GM23338 (cell line): ENCODE data around the gene OVOL3. TPM values are rescaled to one million over a fixed set of nuclear protein-coding genes. Genes with fewer than 3 reads are reported as not detected.
A peak's percentile ranks its signal among the peaks of the same experiment; 100 is the strongest.

ENCODE experiments used
- ATAC-seq: fragments of 200-7000 bp; cut with Tn5 transposase; 3 replicates; pipeline ENCODE4 v1.9.1; 2020
- DNase-seq: peaks from one replicate; pipeline ENCODE4 v3.0.0-alpha.2; 2015; ENCODE audit warnings: low spot score
- H2AFZ ChIP-seq: fragments of 200-600 bp; sonication (generic); 2 replicates; pipeline ENCODE4 v1.8.0; 2016; ENCODE audit warnings: antibody characterized with exemption, mild to moderate bottlenecking, moderate library complexity
- H3F3A ChIP-seq: fragments of 200-600 bp; sonication (generic); replicated peaks from 2 replicates; pipeline ENCODE4 v1.8.0; 2017; ENCODE audit warnings: antibody characterized with exemption, mixed run types, low read depth
- H3K27ac ChIP-seq: fragments of 200-600 bp; sonication (generic); 2 replicates; pipeline ENCODE4 v1.6.1; 2016; ENCODE audit warnings: low read depth
- H3K27me3 ChIP-seq: fragments of 200-600 bp; sonication (generic); 2 replicates; pipeline ENCODE4 v1.8.0; 2016; ENCODE audit warnings: mild to moderate bottlenecking, mixed run types, moderate library complexity; ENCODE audit not compliant: insufficient read depth
- H3K36me3 ChIP-seq: fragments of 200-600 bp; sonication (generic); 2 replicates; pipeline ENCODE4 v1.8.0; 2016; ENCODE audit warnings: mild to moderate bottlenecking; ENCODE audit not compliant: insufficient read depth
- H3K4me1 ChIP-seq: fragments of 200-600 bp; sonication (generic); 2 replicates; pipeline ENCODE4 v1.8.0; 2016; ENCODE audit warnings: mild to moderate bottlenecking, moderate library complexity; ENCODE audit not compliant: insufficient read depth
- H3K4me2 ChIP-seq: fragments of 200-600 bp; sonication (generic); 2 replicates; pipeline ENCODE4 v1.7.1; 2017; ENCODE audit warnings: mixed run types
- H3K4me3 ChIP-seq: fragments of 200-600 bp; sonication (generic); 2 replicates; pipeline ENCODE4 v1.6.1; 2016; ENCODE audit warnings: mixed run types
- H3K79me2 ChIP-seq: fragments of 200-600 bp; sonication (generic); replicated peaks from 2 replicates; pipeline ENCODE4 v1.8.0; 2017; ENCODE audit warnings: mild to moderate bottlenecking; ENCODE audit not compliant: insufficient read depth
- H3K9me2 ChIP-seq: fragments of 200-600 bp; sonication (generic); 2 replicates; pipeline ENCODE4 v1.8.0; 2017; ENCODE audit not compliant: insufficient read depth
- H4K20me1 ChIP-seq: fragments of 200-600 bp; sonication (generic); replicated peaks from 2 replicates; pipeline ENCODE4 v1.8.0; 2017; ENCODE audit warnings: mild to moderate bottlenecking; ENCODE audit not compliant: insufficient read depth
- H3K27ac Mint-ChIP-seq: 2 replicates; pipeline ENCODE4 v1.8.0; 2020; ENCODE audit warnings: inconsistent platforms, mild to moderate bottlenecking, moderate library complexity, mixed read lengths
- H3K27me3 Mint-ChIP-seq: 3 replicates; pipeline ENCODE4 v1.8.0; 2022; ENCODE audit warnings: low read depth, mild to moderate bottlenecking, moderate library complexity, mixed read lengths, inconsistent platforms; ENCODE audit not compliant: insufficient read depth, poor library complexity
- H3K36me3 Mint-ChIP-seq: 3 replicates; pipeline ENCODE4 v1.8.0; 2021; ENCODE audit warnings: low read depth, mild to moderate bottlenecking, inconsistent platforms, moderate library complexity, mixed read lengths
- H3K4me1 Mint-ChIP-seq: 3 replicates; pipeline ENCODE4 v1.8.0; 2020; ENCODE audit warnings: mild to moderate bottlenecking, inconsistent platforms, mixed read lengths
- H3K4me3 Mint-ChIP-seq: 3 replicates; pipeline ENCODE4 v1.8.0; 2021; ENCODE audit warnings: moderate library complexity, mild to moderate bottlenecking, inconsistent platforms, mixed read lengths
- H3K9me3 Mint-ChIP-seq: 3 replicates; pipeline ENCODE4 v1.8.0; 2020; ENCODE audit warnings: moderate library complexity, mild to moderate bottlenecking, inconsistent platforms, mixed read lengths
- CREB1 ChIP-seq: fragments of 250-450 bp; sonication (Bioruptor Pico); IDR thresholded peaks from 2 replicates; pipeline ENCODE4 v1.5.0; 2020; ENCODE audit warnings: low read depth, mild to moderate bottlenecking, moderate library complexity
- CTCF ChIP-seq, 2 experiments: fragments of 200-600 bp in 1 of 2; sonication (generic) in 1 of 2; conservative IDR thresholded peaks; 2 replicates each; pipeline versions ENCODE4 v1.5.1 to v1.6.1; 2016 to 2017; ENCODE audit warnings: antibody characterized with exemption in 2 of 2, low read depth in 2 of 2, mild to moderate bottlenecking in 2 of 2, moderate library complexity in 1 of 2
- EZH2 ChIP-seq: fragments of 200-600 bp; sonication (generic); IDR thresholded peaks from one replicate; pipeline ENCODE4 v1.8.0; 2017; ENCODE audit warnings: antibody characterized with exemption, mild to moderate bottlenecking, low read depth; ENCODE audit not compliant: unreplicated experiment
- EZH2phosphoT487 ChIP-seq: fragments of 200-600 bp; sonication (generic); IDR thresholded peaks from one replicate; pipeline ENCODE4 v1.8.1; 2018; ENCODE audit warnings: antibody characterized with exemption; ENCODE audit not compliant: unreplicated experiment
- JUNB ChIP-seq: IDR thresholded peaks from one replicate; pipeline ENCODE4 v1.6.1; 2016; ENCODE audit warnings: antibody characterized with exemption; ENCODE audit not compliant: unreplicated experiment
- NANOG ChIP-seq: IDR thresholded peaks from 2 replicates; pipeline ENCODE4 v1.6.1; 2016; ENCODE audit warnings: antibody characterized with exemption, borderline replicate concordance
- POLR2AphosphoS5 ChIP-seq: IDR thresholded peaks from 2 replicates; pipeline ENCODE4 v1.6.1; 2016; ENCODE audit warnings: antibody characterized with exemption, low read depth
- STAT1 ChIP-seq: IDR thresholded peaks from one replicate; pipeline ENCODE4 v1.6.1; 2016; ENCODE audit warnings: antibody characterized with exemption; ENCODE audit not compliant: unreplicated experiment
- ZNF114 ChIP-seq: fragments of 250-450 bp; sonication (Bioruptor Pico); IDR thresholded peaks from 2 replicates; pipeline ENCODE4 v1.5.0; 2020; ENCODE audit warnings: mild to moderate bottlenecking, moderate library complexity
- ZNF331 ChIP-seq: fragments of 250-450 bp; sonication (Bioruptor Pico); IDR thresholded peaks from 2 replicates; pipeline ENCODE4 v1.5.0; 2020; ENCODE audit warnings: low read depth, mild to moderate bottlenecking, moderate library complexity
- polyA plus RNA-seq: library from polyadenylated mRNA; unstranded; fragments of >200 nt; fragmentation: Nextera tagmentation; extraction: Ambion mirVana; gene quantifications from 2 replicates; pipeline ENCODE4 v1.2.1, GENCODE V29; 2016
- total RNA-seq: library from RNA; depleted of rRNA; stranded (reverse); fragments of >200 nt; shearing (Covaris generic); gene quantifications from 2 replicates; pipeline ENCODE4 v1.2.3, GENCODE V29; 2014
- TF ChIP-seq, protein P1 (sequence below): fragments of 250-450 bp; sonication (Bioruptor Pico); IDR thresholded peaks from 2 replicates; pipeline ENCODE4 v1.5.0; 2020; ENCODE audit warnings: mild to moderate bottlenecking, moderate library complexity
- TF ChIP-seq, protein P2 (sequence below): IDR thresholded peaks from 2 replicates; pipeline ENCODE4 v1.6.1; 2016; ENCODE audit warnings: antibody characterized with exemption

Gene OVOL3
- total and polyA plus RNA-seq, 2 experiments from 2014 or later = not detected

DNA sequence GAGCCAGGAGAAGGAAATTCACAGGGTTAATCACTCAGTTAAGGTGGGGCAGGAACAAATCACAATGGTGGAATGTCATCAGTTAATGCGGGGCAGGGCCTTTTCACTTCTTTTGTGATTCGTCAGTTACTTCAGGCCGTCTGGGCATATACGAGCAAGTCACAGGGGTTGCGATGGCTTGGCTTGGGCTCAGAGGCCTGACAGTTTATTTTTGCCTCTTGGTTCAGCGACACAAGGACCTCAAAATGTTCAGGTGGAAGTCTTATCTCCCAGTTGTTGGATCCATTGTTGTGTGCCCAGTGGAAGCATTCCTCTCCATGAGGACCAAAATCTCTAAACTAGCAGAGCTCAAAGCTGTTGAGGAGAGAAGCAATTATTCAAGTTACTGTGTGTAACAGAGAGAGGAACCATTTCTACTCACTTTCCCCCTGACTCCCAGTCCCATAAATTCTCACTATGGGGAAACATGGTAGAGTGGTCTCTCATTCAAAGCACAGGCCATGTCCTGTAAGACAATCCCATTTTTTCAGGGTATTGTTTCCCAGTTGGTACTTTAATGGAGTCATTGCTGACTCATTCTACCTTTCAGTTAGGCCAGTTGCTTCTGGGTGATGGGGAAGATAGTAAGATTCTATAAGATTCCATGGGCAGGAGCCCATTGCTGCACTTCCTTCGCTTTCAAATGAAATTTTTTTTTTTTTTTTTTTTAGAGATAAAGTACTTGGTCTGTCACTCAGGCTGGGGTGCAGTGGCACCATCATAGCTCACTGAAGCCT is 50.1 kb downstream of the OVOL3 start:
- peaks cover 43% of the 10 kb centered on the region for H3K4me1 Mint-ChIP-seq
- peak overlapping the region; percentile 55 for H3K4me2 ChIP-seq
- H3K4me3 ChIP-seq = peak overlapping the region; percentile 45; the same call in 1 of the 2 replicates
- peak overlapping the region; percentile 85 for H3K27ac ChIP-seq
- H3K27me3 ChIP-seq = no peaks in the 10 kb centered on the region
- H2AFZ ChIP-seq = no peak overlapping the region
- peak overlapping the region; percentile 31 for H3K4me3 Mint-ChIP-seq
- H3K9me2 ChIP-seq = no peaks in the 10 kb centered on the region
- peaks cover 5% of the 10 kb centered on the region for H3K36me3 Mint-ChIP-seq
- no peaks in the 10 kb centered on the region for H3K36me3 ChIP-seq
- H3F3A ChIP-seq = no peaks in the 10 kb centered on the region
- H3K27me3 Mint-ChIP-seq = peaks cover 4% of the 10 kb centered on the region
- no peaks in the 10 kb centered on the region for H3K79me2 ChIP-seq
- peak overlapping the region; percentile 91 for H3K27ac Mint-ChIP-seq
- DNase-seq (peak; percentile 57), ATAC-seq (peak; percentile 41)
- H3K4me1 ChIP-seq = peaks cover 32% of the 10 kb centered on the region; the same call in 1 of the 2 replicates
- TF ChIP-seq CTCF (conservative IDR thresholded peaks at IDR 0.05; ENCODE audit: low read depth in 2 of 2) = no peak
- TF ChIP-seq, protein P1, sequence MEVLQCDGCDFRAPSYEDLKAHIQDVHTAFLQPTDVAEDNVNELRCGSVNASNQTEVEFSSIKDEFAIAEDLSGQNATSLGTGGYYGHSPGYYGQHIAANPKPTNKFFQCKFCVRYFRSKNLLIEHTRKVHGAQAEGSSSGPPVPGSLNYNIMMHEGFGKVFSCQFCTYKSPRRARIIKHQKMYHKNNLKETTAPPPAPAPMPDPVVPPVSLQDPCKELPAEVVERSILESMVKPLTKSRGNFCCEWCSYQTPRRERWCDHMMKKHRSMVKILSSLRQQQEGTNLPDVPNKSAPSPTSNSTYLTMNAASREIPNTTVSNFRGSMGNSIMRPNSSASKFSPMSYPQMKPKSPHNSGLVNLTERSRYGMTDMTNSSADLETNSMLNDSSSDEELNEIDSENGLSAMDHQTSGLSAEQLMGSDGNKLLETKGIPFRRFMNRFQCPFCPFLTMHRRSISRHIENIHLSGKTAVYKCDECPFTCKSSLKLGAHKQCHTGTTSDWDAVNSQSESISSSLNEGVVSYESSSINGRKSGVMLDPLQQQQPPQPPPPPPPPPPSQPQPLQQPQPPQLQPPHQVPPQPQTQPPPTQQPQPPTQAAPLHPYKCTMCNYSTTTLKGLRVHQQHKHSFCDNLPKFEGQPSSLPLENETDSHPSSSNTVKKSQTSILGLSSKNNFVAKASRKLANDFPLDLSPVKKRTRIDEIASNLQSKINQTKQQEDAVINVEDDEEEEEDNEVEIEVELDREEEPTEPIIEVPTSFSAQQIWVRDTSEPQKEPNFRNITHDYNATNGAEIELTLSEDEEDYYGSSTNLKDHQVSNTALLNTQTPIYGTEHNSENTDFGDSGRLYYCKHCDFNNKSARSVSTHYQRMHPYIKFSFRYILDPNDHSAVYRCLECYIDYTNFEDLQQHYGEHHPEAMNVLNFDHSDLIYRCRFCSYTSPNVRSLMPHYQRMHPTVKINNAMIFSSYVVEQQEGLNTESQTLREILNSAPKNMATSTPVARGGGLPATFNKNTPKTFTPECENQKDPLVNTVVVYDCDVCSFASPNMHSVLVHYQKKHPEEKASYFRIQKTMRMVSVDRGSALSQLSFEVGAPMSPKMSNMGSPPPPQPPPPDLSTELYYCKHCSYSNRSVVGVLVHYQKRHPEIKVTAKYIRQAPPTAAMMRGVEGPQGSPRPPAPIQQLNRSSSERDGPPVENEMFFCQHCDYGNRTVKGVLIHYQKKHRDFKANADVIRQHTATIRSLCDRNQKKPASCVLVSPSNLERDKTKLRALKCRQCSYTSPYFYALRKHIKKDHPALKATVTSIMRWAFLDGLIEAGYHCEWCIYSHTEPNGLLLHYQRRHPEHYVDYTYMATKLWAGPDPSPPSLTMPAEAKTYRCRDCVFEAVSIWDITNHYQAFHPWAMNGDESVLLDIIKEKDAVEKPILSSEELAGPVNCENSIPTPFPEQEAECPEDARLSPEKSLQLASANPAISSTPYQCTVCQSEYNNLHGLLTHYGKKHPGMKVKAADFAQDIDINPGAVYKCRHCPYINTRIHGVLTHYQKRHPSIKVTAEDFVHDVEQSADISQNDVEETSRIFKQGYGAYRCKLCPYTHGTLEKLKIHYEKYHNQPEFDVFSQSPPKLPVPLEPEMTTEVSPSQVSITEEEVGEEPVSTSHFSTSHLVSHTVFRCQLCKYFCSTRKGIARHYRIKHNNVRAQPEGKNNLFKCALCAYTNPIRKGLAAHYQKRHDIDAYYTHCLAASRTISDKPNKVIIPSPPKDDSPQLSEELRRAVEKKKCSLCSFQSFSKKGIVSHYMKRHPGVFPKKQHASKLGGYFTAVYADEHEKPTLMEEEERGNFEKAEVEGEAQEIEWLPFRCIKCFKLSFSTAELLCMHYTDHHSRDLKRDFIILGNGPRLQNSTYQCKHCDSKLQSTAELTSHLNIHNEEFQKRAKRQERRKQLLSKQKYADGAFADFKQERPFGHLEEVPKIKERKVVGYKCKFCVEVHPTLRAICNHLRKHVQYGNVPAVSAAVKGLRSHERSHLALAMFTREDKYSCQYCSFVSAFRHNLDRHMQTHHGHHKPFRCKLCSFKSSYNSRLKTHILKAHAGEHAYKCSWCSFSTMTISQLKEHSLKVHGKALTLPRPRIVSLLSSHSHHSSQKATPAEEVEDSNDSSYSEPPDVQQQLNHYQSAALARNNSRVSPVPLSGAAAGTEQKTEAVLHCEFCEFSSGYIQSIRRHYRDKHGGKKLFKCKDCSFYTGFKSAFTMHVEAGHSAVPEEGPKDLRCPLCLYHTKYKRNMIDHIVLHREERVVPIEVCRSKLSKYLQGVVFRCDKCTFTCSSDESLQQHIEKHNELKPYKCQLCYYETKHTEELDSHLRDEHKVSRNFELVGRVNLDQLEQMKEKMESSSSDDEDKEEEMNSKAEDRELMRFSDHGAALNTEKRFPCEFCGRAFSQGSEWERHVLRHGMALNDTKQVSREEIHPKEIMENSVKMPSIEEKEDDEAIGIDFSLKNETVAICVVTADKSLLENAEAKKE (CRISPR knock-in tag) = no peak
- TF ChIP-seq JUNB = no peak
- TF ChIP-seq, protein P2, sequence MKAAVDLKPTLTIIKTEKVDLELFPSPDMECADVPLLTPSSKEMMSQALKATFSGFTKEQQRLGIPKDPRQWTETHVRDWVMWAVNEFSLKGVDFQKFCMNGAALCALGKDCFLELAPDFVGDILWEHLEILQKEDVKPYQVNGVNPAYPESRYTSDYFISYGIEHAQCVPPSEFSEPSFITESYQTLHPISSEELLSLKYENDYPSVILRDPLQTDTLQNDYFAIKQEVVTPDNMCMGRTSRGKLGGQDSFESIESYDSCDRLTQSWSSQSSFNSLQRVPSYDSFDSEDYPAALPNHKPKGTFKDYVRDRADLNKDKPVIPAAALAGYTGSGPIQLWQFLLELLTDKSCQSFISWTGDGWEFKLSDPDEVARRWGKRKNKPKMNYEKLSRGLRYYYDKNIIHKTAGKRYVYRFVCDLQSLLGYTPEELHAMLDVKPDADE = no peak
- no peak for TF ChIP-seq ZNF331 (CRISPR knock-in tag)
- no peak for TF ChIP-seq STAT1
- TF ChIP-seq ZNF114 (CRISPR knock-in tag) = no peak
- no peak for TF ChIP-seq EZH2phosphoT487
- no peak for TF ChIP-seq POLR2AphosphoS5
- no peak for TF ChIP-seq CREB1 (CRISPR knock-in tag)
- no peak for TF ChIP-seq NANOG
- no peak for TF ChIP-seq EZH2
- no peaks in the 10 kb centered on the region; the same call in 2 of the 3 replicates for H3K9me3 Mint-ChIP-seq
- H4K20me1 ChIP-seq = no peaks in the 10 kb centered on the region
